ENCODE results near the gene HLA-E.
"Not testable (repeated sequence)": the region's sequence is repeated elsewhere in the genome, so short reads cannot be mapped to it uniquely, and the experiment has no call there.

HLA-E gene

DNA sequence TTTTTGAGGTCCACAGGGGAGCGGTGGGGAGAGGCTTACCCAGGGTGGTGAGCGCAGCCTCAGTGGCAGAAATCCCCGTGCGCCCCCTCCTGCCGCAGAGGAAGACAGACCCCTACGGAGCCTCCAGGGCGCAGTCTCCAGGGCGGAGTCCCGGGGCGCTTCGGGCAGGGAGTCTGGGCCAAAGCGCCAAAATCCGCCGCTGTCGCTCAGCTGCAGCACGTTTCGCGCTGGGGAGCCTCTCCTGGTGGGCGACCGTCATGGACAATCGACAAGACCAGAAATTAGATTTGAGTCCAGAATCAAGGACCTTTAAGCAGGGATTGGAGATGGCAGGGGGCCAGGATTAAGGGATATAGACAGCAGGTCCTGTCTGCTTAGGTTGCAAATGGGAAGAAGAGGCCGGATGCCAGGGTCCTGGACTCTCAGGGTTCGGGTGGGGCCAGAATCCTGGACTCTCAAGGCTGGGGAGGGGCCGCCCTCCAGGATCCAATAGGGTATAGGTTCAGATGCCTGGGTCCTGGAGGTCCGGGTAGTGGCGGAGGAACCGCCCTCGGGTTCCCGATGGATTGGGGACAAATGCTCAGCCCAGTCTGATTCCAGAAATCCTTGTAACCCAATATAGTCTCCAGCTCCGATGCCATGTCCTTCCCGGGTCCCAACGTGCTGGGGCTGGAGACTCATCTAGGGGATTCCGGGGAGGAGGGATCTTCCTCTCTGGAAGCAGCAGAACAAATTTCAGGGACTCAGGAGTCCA, 7.9 kb upstream of the HLA-E start:
- H3K4me3 ChIP-seq (ENCODE audit: low read length), result no peak overlapping the region
- TF ChIP-seq, protein P1, sequence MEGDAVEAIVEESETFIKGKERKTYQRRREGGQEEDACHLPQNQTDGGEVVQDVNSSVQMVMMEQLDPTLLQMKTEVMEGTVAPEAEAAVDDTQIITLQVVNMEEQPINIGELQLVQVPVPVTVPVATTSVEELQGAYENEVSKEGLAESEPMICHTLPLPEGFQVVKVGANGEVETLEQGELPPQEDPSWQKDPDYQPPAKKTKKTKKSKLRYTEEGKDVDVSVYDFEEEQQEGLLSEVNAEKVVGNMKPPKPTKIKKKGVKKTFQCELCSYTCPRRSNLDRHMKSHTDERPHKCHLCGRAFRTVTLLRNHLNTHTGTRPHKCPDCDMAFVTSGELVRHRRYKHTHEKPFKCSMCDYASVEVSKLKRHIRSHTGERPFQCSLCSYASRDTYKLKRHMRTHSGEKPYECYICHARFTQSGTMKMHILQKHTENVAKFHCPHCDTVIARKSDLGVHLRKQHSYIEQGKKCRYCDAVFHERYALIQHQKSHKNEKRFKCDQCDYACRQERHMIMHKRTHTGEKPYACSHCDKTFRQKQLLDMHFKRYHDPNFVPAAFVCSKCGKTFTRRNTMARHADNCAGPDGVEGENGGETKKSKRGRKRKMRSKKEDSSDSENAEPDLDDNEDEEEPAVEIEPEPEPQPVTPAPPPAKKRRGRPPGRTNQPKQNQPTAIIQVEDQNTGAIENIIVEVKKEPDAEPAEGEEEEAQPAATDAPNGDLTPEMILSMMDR (conservative IDR thresholded peaks at IDR 0.05; ENCODE audit: low read length), result no peak
- DNase-seq (ENCODE audit: low read depth), result no peak

- H3K4me3 ChIP-seq (ENCODE audit: low read length), result not testable (repeated sequence)
- peak; percentile 45 for DNase-seq (ENCODE audit: low read depth)
- TF ChIP-seq, protein P1 (conservative IDR thresholded peaks at IDR 0.05; ENCODE audit: low read length), result peak; percentile 71
These were observed 7.2 kb upstream of the HLA-E start for GRCh38 chr6:30481965-30482644.

DNA sequence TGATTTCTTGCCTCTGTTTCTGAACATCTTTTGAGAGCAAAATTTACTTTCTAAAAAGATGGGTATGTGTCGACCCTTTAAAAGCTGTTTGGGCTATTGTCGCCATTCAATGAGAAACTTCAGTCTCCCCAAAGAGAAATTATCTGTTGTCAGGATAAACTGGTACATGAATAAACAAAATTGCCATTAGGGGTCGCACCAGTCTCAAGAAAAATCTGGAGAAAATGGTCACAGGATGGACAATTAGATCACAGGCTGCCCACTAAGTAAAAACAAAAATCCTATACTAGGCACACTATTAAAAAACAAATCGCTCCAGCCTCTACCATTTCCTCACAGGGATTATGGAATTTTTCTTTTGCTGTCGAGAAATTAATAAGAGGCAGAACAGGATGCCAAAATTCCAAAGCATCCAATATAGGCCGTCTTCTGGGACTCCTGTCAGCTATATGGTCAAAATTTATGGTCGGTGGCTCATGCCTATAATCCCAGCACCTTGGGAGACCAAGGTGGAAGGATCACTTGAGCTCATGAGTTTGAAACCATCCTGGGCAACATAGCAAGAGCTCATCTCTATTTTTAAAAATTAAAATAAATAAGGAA, 5.5 kb upstream of the HLA-E start:
- H3K4me3 ChIP-seq (ENCODE audit: low read length), result no peak overlapping the region
- TF ChIP-seq, protein P1 (conservative IDR thresholded peaks at IDR 0.05; ENCODE audit: low read length), result peak; percentile 72
- peak; percentile 70 for DNase-seq (ENCODE audit: low read depth)

- TF ChIP-seq, protein P1 (conservative IDR thresholded peaks at IDR 0.05; ENCODE audit: low read length), result no peak
- no peak overlapping the region for H3K4me3 ChIP-seq (ENCODE audit: low read length)
- no peak for DNase-seq (ENCODE audit: low read depth)
These were observed 4.1 kb upstream of the HLA-E start for GRCh38 chr6:30485236-30485635.

- TF ChIP-seq, protein P1 (conservative IDR thresholded peaks at IDR 0.05; ENCODE audit: low read length), result no peak
- no peak overlapping the region for H3K4me3 ChIP-seq (ENCODE audit: low read length)
- DNase-seq (ENCODE audit: low read depth), result no peak
These were observed 1.4 kb upstream of the HLA-E start for GRCh38 chr6:30487926-30488325.

- peak overlapping the region; percentile 46 for H3K4me3 ChIP-seq (ENCODE audit: low read length)
These were observed 620 bp upstream of the HLA-E start for GRCh38 chr6:30488697-30489080.

DNA sequence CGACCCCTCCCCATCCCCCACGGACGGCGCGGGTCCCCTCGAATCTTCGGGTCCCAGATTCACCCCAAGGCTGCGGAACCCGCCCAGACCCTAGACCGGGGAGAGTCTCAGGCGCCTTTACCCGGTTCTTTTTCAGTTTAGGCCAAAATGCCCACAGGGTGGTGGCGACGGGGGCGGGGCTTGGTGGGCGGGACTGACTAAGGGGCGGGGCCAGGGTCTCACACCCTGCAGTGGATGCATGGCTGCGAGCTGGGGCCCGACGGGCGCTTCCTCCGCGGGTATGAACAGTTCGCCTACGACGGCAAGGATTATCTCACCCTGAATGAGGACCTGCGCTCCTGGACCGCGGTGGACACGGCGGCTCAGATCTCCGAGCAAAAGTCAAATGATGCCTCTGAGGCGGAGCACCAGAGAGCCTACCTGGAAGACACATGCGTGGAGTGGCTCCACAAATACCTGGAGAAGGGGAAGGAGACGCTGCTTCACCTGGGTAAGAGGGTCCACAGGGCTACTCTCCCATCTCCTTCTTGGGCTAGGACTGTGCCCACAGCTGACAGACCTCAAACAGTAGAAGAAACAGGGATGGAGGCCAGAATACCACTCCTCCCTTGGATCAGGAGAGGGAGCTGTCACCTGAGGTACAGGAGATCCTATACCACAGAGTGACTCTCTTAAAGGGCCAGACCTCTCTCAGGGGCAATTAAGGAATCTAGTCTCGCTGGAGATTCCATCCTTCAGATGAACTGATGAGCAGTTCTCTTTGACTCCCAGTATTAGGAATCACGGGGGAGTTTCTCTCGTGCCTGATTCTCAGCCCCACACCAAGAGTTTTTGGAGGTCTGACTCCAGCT, 942 bp downstream of the HLA-E start:
- peak overlapping the region; percentile 96 for H3K4me3 ChIP-seq (ENCODE audit: low read length)
- TF ChIP-seq, protein P1 (conservative IDR thresholded peaks at IDR 0.05; ENCODE audit: low read length), result no peak
- DNase-seq (ENCODE audit: low read depth), result peak; percentile 59

More at GRCh38 chr6:30488697-30489080, 620 bp upstream of the HLA-E start:
- not testable (repeated sequence) for DNase-seq (ENCODE audit: low read depth)

- DNase-seq (ENCODE audit: low read depth); H3K4me3 ChIP-seq (ENCODE audit: low read length): not testable (repeated sequence)
These were observed 2.1 kb downstream of the HLA-E start for GRCh38 chr6:30491291-30491953.

Measured in AG10803 (cell line).